ENCODE data around the gene METTL4.
"Not testable (repeated sequence)": the region's sequence is repeated elsewhere in the genome, so short reads cannot be mapped to it uniquely, and the experiment has no call there.

Gene METTL4

DNA sequence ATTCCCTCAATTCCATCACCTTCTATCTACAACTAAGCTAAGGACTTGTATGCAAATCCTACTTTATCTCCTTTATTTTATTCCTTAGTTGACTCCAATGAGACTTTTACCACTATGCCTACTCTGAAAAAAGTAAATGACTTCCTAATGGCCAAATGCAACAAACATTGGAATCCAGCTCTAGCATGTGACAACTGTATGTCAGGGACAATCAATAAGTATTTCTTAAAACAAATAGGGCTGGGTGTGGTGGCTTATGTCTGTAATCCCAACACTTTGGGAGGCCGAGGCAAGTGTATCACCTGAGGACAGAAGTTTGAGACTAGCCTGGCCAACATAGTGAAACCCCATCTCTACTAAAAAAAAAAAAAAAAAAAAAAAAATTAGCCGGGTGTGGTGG, 21.8 kb downstream of the METTL4 start:
- Histone ChIP-seq H3K4me1 (ENCODE audit: insufficient read depth, low read length) (no peaks in the 10 kb centered on the region), H2AFZ (ENCODE audit: low read depth, low read length) (no peak overlapping the region), H3K27me3 (ENCODE audit: insufficient read depth, low read length) (no peaks in the 10 kb centered on the region), H3K36me3 (ENCODE audit: insufficient read depth, low read length) (peaks cover 6% of the 10 kb centered on the region), H3K9me3 (ENCODE audit: low read length) (no peaks in the 10 kb centered on the region), H3K4me3 (ENCODE audit: low read length) (no peak overlapping the region)

GRCh38 chr18:2547477-2548087, 23.7 kb downstream of the METTL4 start:
- no peaks in the 10 kb centered on the region for H3K27me3 ChIP-seq (ENCODE audit: insufficient read depth, low read length)

GRCh38 chr18:2545155-2545554, 26.1 kb downstream of the METTL4 start:
- Histone ChIP-seq H3K9me3 (ENCODE audit: low read length) (no peaks in the 10 kb centered on the region), H2AFZ (ENCODE audit: low read depth, low read length) (no peak overlapping the region), H3K4me3 (ENCODE audit: low read length) (no peak overlapping the region), H3K36me3 (ENCODE audit: insufficient read depth, low read length) (peaks cover 3% of the 10 kb centered on the region), H3K27me3 (ENCODE audit: insufficient read depth, low read length) (no peaks in the 10 kb centered on the region), H3K4me1 (ENCODE audit: insufficient read depth, low read length) (no peaks in the 10 kb centered on the region)

More at GRCh38 chr18:2547477-2548087, 23.7 kb downstream of the METTL4 start:
- Histone ChIP-seq H3K36me3 (ENCODE audit: insufficient read depth, low read length) (peaks cover 6% of the 10 kb centered on the region), H2AFZ (ENCODE audit: low read depth, low read length) (no peak overlapping the region), H3K4me3 (ENCODE audit: low read length) (no peak overlapping the region), H3K4me1 (ENCODE audit: insufficient read depth, low read length) (no peaks in the 10 kb centered on the region), H3K9me3 (ENCODE audit: low read length) (no peaks in the 10 kb centered on the region)

DNA sequence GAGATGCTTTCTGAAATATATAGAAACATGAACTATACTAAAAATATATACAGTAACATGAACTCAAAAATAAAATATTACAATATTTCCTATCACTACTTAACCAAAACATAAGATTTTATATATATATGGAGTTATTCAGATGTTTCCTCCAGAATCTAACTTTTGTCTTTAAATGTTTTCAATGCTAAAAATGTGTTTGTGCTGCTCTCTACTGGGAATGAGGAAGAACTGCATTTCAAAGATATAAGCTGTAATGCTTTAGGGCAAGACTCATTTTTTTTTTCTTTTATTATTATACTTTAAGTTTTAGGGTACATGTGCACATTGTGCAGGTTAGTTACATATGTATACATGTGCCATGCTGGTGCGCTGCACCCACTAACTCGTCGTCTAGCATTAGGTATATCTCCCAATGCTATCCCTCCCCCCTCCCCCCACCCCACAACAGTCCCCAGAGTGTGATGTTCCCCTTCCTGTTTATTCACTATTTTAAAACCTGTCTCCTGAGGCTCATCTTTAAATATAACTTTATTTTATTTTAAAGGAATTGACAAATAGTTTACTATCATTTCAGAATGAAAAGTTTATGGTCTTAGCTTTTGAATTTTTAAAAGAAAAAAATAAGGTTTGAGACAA, 29.3 kb downstream of the METTL4 start:
- H3K4me1 ChIP-seq (ENCODE audit: insufficient read depth, low read length); H3K4me3 ChIP-seq (ENCODE audit: low read length); H3K27me3 ChIP-seq (ENCODE audit: insufficient read depth, low read length); H3K36me3 ChIP-seq (ENCODE audit: insufficient read depth, low read length); H2AFZ ChIP-seq (ENCODE audit: low read depth, low read length); H3K9me3 ChIP-seq (ENCODE audit: low read length): not testable (repeated sequence)

DNA sequence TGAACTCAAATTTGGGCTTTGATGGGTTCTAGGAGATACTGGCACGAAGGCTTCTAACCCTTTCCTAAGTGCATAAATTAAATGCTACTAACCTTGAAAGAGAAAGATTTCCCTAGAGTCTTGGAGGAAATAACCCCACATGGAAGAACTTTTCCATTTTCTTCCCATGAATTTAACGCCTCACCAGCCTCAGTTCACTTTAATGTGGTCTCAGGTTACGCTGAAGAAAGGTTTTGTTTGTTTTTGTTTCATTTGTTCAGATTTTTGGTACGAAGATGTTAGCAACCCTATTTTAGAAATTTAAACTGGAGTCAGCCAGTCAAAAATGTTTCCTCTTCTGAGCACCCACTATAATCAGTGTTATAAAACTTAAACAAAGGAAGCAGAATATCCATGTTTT, 30.7 kb downstream of the METTL4 start:
- H3K4me1 ChIP-seq (ENCODE audit: insufficient read depth, low read length), result no peaks in the 10 kb centered on the region
- H3K4me3 ChIP-seq (ENCODE audit: low read length), result no peak overlapping the region
- H2AFZ ChIP-seq (ENCODE audit: low read depth, low read length), result no peak overlapping the region
- no peaks in the 10 kb centered on the region for H3K36me3 ChIP-seq (ENCODE audit: insufficient read depth, low read length)
- H3K9me3 ChIP-seq (ENCODE audit: low read length), result no peaks in the 10 kb centered on the region
- no peaks in the 10 kb centered on the region for H3K27me3 ChIP-seq (ENCODE audit: insufficient read depth, low read length)

DNA sequence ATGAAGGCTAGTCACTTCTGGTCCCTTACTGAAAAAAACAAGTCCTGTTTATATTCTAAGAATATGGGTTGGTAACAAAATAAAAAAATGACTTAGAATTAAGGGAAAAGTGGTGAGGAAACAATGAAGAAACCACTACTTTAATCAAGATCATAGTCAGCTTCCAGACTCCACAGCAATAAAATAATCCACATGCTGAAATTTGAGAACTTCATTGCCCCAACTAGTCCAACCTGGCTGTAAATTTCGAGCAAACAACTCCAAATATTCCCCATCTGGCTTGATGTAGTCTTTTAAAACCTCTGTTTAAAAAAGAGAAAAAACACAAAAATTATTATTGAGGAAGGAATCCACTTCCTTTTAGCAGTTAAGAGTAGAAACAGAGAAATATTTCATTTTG, 32.5 kb downstream of the METTL4 start:
- Histone ChIP-seq H3K27me3 (ENCODE audit: insufficient read depth, low read length) (no peaks in the 10 kb centered on the region), H3K36me3 (ENCODE audit: insufficient read depth, low read length) (no peaks in the 10 kb centered on the region), H3K4me1 (ENCODE audit: insufficient read depth, low read length) (no peaks in the 10 kb centered on the region), H2AFZ (ENCODE audit: low read depth, low read length) (no peak overlapping the region), H3K4me3 (ENCODE audit: low read length) (no peak overlapping the region), H3K9me3 (ENCODE audit: low read length) (no peaks in the 10 kb centered on the region)

- H2AFZ ChIP-seq (ENCODE audit: low read depth, low read length), result no peak overlapping the region
- H3K4me3 ChIP-seq (ENCODE audit: low read length), result no peak overlapping the region
- H3K36me3 ChIP-seq (ENCODE audit: insufficient read depth, low read length), result no peaks in the 10 kb centered on the region
- H3K27me3 ChIP-seq (ENCODE audit: insufficient read depth, low read length), result no peaks in the 10 kb centered on the region
- H3K9me3 ChIP-seq (ENCODE audit: low read length), result no peaks in the 10 kb centered on the region
- H3K4me1 ChIP-seq (ENCODE audit: insufficient read depth, low read length), result no peaks in the 10 kb centered on the region
Observed at GRCh38 chr18:2538236-2538635, 33.1 kb downstream of the METTL4 start.

GRCh38 chr18:2537296-2537695, 34.0 kb downstream of the METTL4 start:
- no peaks in the 10 kb centered on the region for H3K27me3 ChIP-seq (ENCODE audit: insufficient read depth, low read length)
- no peak overlapping the region for H2AFZ ChIP-seq (ENCODE audit: low read depth, low read length)
- H3K9me3 ChIP-seq (ENCODE audit: low read length), result no peaks in the 10 kb centered on the region
- H3K4me3 ChIP-seq (ENCODE audit: low read length), result no peak overlapping the region
- no peaks in the 10 kb centered on the region for H3K4me1 ChIP-seq (ENCODE audit: insufficient read depth, low read length)
- no peaks in the 10 kb centered on the region for H3K36me3 ChIP-seq (ENCODE audit: insufficient read depth, low read length)

- Histone ChIP-seq H3K36me3 (ENCODE audit: insufficient read depth, low read length) (no peaks in the 10 kb centered on the region), H3K27me3 (ENCODE audit: insufficient read depth, low read length) (no peaks in the 10 kb centered on the region), H2AFZ (ENCODE audit: low read depth, low read length) (no peak overlapping the region), H3K9me3 (ENCODE audit: low read length) (no peaks in the 10 kb centered on the region), H3K4me3 (ENCODE audit: low read length) (no peak overlapping the region), H3K4me1 (ENCODE audit: insufficient read depth, low read length) (no peaks in the 10 kb centered on the region)
Observed at GRCh38 chr18:2536493-2536892, 34.8 kb downstream of the METTL4 start.

- H3K27me3 ChIP-seq (ENCODE audit: insufficient read depth, low read length), result no peaks in the 10 kb centered on the region
- no peaks in the 10 kb centered on the region for H3K9me3 ChIP-seq (ENCODE audit: low read length)
- H3K4me3 ChIP-seq (ENCODE audit: low read length), result no peak overlapping the region
- H2AFZ ChIP-seq (ENCODE audit: low read depth, low read length), result no peak overlapping the region
- no peaks in the 10 kb centered on the region for H3K4me1 ChIP-seq (ENCODE audit: insufficient read depth, low read length)
- H3K36me3 ChIP-seq (ENCODE audit: insufficient read depth, low read length), result no peaks in the 10 kb centered on the region
Observed at GRCh38 chr18:2536063-2536462, 35.2 kb downstream of the METTL4 start.

DNA sequence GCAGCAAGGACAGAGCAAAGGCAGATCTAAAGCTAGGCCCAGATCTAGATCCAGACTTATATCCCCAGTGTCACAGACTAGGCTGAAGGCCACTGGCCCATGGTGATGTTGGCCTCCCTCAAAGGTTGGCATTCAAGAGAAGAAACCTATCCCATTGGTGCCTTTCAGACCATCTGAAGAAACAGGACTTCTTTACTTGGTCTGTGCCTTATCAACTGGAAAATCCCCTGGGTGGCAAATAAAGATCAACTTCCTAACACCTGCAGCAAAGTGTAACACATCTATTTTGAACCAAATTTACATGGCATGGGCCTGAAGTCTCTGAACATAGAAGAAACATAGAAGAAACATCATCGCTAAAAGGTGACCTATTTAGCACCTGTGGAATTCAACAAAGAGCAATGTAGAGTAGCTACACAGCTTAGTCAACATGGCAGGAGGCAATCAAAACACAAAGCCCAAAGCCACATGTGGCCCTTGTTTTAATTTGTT, 35.8 kb downstream of the METTL4 start:
- Histone ChIP-seq H2AFZ (ENCODE audit: low read depth, low read length) (no peak overlapping the region), H3K36me3 (ENCODE audit: insufficient read depth, low read length) (no peaks in the 10 kb centered on the region), H3K4me1 (ENCODE audit: insufficient read depth, low read length) (no peaks in the 10 kb centered on the region), H3K9me3 (ENCODE audit: low read length) (no peaks in the 10 kb centered on the region), H3K27me3 (ENCODE audit: insufficient read depth, low read length) (no peaks in the 10 kb centered on the region), H3K4me3 (ENCODE audit: low read length) (no peak overlapping the region)

DNA sequence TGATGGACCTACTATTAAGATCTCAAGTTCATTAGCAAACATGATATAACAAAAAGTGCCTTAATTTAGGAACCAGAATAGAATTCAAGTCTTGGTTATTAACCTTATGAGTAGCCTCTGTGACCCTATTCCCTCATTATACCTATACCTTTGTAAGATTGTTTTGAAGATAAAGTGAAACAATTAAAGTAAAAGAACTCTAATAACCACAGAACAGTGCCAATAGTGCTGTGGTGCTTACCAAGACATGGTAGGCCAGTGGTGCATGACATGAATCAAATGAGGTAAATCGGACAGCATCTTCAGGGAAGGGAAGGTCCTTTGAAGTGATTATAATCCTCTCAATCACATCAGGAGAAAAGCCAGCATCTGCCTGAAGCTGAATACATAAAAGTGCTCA, 36.4 kb downstream of the METTL4 start:
- no peak overlapping the region for H3K4me3 ChIP-seq (ENCODE audit: low read length)
- H3K4me1 ChIP-seq (ENCODE audit: insufficient read depth, low read length), result no peaks in the 10 kb centered on the region
- no peaks in the 10 kb centered on the region for H3K27me3 ChIP-seq (ENCODE audit: insufficient read depth, low read length)
- H3K9me3 ChIP-seq (ENCODE audit: low read length), result no peaks in the 10 kb centered on the region
- no peaks in the 10 kb centered on the region for H3K36me3 ChIP-seq (ENCODE audit: insufficient read depth, low read length)
- no peak overlapping the region for H2AFZ ChIP-seq (ENCODE audit: low read depth, low read length)

- H3K27me3 ChIP-seq (ENCODE audit: insufficient read depth, low read length), result no peaks in the 10 kb centered on the region
- H3K4me3 ChIP-seq (ENCODE audit: low read length), result no peak overlapping the region
- no peak overlapping the region for H2AFZ ChIP-seq (ENCODE audit: low read depth, low read length)
- H3K36me3 ChIP-seq (ENCODE audit: insufficient read depth, low read length), result no peaks in the 10 kb centered on the region
- H3K9me3 ChIP-seq (ENCODE audit: low read length), result no peaks in the 10 kb centered on the region
- H3K4me1 ChIP-seq (ENCODE audit: insufficient read depth, low read length), result no peaks in the 10 kb centered on the region
Observed at GRCh38 chr18:2532797-2533196, 38.5 kb downstream of the METTL4 start.

DNA sequence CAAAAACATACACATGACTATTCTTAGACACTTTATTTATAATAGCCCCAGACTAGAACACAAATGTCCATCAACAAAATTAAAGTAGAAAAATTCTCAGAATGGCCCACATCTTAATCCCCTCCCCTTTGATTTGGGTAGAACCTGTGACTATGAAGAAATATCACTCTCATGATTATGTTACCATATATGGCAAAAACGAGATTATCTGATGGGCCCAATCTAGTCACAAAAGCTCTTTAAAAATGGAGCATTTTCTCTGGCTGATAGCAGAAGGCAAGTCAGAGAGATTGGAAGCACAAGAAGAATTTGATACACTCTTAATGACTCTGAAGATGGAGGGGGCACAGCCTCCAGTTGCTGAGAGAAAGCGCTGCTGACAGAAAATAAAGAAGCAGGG, 39.6 kb downstream of the METTL4 start:
- no peaks in the 10 kb centered on the region for H3K27me3 ChIP-seq (ENCODE audit: insufficient read depth, low read length)
- no peaks in the 10 kb centered on the region for H3K36me3 ChIP-seq (ENCODE audit: insufficient read depth, low read length)
- no peak overlapping the region for H2AFZ ChIP-seq (ENCODE audit: low read depth, low read length)
- no peaks in the 10 kb centered on the region for H3K9me3 ChIP-seq (ENCODE audit: low read length)
- H3K4me1 ChIP-seq (ENCODE audit: insufficient read depth, low read length), result no peaks in the 10 kb centered on the region
- H3K4me3 ChIP-seq (ENCODE audit: low read length), result no peak overlapping the region
